Tracheal epithelial cell (primary cell): ENCODE measurements around the gene CDC37L1. TPM values are rescaled to one million over a fixed set of nuclear protein-coding genes. Genes with fewer than 3 reads are reported as not detected.

Experiments
- total RNA-seq: library from RNA; depleted of rRNA; stranded (reverse); fragments of >200 nt; gene quantifications from 2 replicates; pipeline ENCODE4 v1.2.1, GENCODE V29; 2014

CDC37L1 gene
- 31.8 and 33.0 TPM in 2 replicates for total RNA-seq

DNA sequence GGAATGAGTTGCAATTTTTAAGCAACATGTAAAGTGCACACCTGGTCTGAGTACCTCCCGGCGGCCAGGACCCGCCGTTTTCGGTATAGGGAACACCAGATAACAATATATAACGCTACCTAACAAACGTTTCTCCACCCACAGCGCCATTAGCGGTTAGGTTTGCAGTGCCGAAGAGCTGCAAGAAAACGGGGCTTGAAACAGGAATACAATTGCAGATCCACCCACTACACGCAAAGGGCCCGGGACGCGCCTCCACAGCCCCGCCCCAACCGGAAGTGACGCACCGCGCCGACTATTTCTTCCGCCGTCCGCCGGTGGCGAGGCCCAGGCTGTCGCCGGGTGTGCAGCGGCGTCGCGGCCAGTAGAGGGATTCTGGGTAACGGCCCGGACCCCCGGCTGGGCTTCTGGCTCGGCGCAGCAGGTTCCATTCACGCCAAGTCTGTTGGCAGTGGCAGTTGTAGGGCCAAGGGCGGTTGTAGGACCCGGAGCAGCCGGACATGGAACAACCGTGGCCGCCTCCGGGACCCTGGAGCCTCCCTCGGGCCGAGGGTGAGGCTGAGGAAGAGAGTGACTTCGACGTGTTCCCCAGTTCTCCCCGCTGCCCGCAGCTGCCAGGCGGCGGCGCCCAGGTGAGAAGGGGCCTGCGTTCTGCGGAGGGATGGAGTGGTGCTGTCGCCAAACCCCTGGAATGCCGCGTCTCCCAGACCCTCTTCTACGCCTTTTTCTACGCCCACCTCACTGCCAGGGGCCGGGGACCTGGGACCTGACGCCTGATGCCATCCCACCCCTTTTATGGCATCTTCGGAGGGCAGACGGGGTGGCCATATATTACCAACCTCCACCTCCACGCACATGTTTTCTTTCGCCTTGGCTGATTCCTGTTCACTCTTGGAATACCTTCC, at the start of gene CDC37L1:
Gene CDC37L1 (plus strand): TSS at position 302 of the 905 bp plus-strand sequence. CDS start 199 bp downstream, at position 501.

DNA sequence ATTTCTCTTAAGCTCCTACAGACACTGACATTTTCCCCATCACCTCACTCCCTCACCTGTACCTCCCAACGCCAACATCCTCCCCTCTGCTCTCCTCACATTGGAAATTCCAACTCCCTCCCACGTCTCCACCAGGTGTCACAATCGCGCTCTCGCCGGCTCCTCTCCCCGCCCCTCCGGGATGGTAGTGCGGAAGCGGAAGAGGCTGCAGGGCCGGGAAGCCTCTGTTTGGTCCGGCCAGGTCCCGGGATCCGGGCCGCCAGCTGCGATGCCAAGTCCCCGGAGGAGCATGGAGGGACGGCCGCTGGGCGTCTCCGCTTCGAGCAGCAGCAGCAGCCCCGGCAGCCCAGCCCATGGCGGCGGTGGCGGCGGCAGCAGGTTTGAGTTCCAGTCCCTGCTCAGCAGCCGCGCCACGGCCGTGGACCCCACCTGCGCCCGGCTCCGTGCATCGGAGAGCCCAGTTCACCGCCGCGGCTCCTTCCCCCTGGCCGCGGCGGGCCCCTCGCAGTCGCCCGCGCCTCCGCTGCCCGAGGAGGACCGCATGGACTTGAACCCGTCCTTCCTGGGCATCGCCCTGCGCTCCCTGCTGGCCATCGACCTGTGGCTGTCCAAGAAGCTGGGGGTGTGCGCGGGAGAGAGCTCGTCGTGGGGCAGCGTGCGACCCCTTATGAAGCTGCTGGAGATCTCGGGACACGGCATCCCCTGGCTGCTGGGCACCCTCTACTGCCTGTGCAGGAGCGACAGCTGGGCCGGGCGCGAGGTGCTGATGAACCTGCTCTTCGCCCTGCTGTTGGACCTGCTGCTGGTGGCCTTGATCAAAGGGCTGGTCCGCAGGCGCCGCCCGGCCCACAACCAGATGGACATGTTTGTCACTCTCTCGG, 17.0 kb upstream of the CDC37L1 start, which contains the start of gene PLPP6:
Gene PLPP6 (plus strand): TSS at position 187 of the 881 bp plus-strand sequence. CDS start 82 bp downstream, at position 269.

DNA sequence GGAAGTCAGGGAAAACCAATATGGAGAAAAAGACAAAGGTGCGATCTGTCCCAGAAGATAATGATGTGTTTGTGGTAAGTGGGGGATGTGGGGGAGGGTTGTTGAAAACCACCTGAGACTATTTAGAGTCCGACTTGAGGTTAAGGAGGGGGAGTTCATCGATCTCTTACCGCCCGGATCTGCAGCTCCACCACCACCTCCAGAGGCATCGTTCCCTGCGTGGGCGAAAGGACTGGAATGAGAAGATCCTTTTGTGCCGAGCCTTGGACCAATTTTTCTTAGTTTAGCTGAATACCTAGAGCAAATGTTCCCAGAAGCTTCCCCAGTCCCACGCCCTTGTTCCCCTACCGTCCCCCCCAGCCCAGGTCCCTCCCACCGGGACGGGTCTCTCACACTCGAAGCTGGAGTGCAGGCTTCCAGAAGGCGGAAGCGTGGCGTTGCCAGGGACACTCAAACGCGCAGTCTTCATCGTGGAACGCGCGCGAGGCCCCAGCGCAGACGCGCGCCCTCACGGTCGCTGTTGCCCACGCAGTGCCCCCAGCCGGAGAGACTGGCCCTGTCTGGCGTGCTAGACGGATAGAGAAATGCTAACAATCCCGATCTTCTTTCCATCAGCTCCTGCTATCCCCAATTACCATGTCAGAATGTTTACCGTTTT, 13.2 kb upstream of the CDC37L1 start, which contains the start of gene SPATA6L:
Gene SPATA6L (minus strand): TSS at position 439 of the 658 bp plus-strand sequence. CDS start 230 bp downstream, at position 209.

DNA sequence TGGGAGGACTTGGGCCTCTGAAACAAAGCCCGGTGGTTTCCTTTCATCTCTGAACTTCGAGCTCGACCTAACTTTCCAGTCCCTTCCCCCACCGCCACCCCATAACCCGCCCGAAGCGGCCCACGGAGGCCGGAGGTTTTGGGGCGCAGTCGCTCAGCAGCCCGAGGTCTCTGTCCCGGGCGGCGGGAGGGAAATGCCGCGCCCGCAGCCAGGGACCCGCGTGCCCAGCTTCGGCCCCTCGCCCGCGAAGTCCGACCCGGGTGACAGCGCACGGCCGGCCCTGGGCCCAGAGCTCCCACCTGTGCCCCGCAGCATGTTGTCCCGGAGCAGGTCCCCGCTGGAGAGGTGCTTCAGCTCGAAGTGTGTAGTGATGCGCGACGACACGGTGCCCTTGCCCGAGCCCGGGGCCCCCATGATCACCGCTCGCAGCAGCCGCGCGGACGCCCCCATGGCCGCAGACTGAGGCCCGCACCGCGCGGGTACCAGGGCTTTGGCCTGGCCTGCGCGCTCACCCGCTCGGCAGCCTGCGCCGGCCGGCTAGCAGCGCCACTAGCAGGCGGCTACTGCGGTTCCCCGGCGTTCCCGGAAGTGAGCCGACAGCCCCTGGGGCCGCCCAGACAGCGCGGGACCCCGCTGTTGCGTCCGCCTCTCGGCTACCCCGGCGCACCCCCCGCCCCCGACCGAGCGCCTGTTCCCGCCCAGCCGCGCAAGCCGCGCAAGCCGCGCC, 61.4 kb downstream of the CDC37L1 start, which contains the start of gene AK3:
Gene AK3 (minus strand): TSS at position 565 of the 727 bp plus-strand sequence. CDS start 115 bp downstream, at position 450.

Other genes with a start within 250 kb of the CDC37L1 start
- gene SLC1A1, start 189.1 kb upstream of the CDC37L1 start, total RNA-seq, result 0.85 and 8.2 TPM in 2 replicates
- gene PLPP6, start 17.3 kb upstream of the CDC37L1 start, total RNA-seq, result 7.7 and 10.4 TPM in 2 replicates
- 3.0 and 3.9 TPM in 2 replicates for gene SPATA6L, start 13.1 kb upstream of the CDC37L1 start, total RNA-seq
- 42.9 and 71.8 TPM in 2 replicates for gene AK3, start 61.6 kb downstream of the CDC37L1 start, total RNA-seq
- 17.8 and 24.9 TPM in 2 replicates for gene RCL1, start 113.4 kb downstream of the CDC37L1 start, total RNA-seq